UCSD-AML1 (cell line): ENCODE measurements around the gene LRIG1.

Experiments
- DNase-seq: peaks from one replicate; lab custom pipeline; 2025; ENCODE audit not compliant: unreplicated experiment; lab: John Stamatoyannopoulos, UW

Gene LRIG1

GRCh38 chr3:66504850-66505641, 4.2 kb upstream of the LRIG1 start:
- no peak for DNase-seq

DNA sequence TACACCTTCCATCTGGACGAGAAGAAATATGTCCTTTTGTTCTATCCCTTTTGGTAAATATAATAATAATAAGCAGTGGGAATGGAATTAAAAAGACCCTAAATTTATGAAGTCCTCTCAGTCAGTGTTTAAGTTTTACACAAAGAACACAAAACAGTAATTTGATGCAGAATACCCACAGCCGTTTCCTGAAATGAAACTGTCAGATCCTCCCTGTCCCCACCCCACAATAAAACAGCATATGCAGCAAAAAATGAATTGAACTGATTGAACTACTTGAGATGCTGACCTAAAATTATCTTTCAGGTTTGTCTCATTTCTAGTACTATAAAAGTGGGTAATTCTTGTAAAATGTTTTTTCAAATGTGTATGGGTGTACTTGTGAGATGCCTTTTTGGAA, 2.2 kb upstream of the LRIG1 start:
- DNase-seq: no peak

DNA sequence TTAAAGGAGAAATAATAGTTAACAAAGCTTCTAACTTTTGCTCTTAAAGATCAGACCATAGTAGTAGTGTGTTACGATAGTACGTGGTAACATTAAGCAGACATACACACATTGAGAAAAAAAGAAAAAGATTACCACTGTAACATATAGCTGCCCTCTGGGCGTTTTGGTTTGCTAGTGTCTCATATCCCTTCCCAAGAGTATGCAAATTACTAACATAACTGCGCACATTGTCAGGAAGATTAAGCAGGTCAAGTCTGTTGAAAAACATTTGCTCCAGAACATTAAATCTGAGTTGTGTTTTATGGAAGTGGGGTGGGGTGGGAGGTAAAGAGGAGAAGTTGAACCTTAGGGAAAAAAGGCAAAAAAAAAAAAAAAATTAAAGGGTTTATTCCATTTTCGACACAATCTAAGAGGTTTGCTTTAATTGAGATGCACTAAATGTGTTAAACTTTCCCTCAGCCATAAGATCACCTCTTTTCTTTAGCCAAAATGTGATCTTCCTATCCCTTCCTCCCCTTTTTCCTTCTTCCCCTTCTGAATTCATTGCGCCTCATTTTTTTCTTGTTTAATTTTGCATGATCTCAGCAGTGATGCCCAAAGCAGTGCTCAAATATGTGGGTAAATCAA, 1.5 kb upstream of the LRIG1 start:
- DNase-seq: no peak

DNA sequence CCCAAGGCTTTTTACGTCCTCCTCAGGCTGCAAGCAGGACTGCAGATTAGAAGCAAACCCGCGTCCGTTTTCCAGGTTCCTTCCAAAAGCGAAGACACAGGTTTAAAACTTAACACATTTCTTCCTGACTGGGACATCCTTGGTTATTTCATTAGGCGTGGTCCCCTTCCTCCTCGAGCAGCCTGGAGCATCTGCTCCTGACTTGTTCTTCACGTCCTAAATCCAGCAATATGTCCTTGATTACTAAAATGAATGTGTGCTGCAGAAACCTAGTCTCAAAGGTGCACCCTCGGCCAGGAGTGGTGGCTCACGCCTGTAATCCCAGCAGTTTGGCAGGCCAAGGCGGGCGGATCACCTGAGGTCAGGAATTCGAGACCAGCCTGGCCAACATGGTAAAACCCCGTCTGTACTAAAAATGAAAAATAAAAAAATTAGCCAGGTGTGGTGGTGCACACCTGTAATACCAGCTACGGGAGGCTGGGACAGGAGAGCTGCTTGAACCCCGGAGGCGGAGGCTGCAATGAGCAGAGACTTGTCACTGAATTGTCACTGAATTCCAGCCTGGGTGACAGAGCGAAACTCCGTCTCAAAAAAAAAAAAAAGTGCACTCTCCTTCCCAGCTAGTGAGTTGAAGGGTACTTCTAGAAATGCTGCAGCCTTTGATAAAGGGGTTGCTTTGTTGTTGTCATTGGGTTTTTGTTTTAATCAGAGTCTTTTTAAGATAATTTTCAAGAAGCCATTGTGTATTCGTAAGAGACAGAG, 842 bp upstream of the LRIG1 start:
- DNase-seq: no peak

DNA sequence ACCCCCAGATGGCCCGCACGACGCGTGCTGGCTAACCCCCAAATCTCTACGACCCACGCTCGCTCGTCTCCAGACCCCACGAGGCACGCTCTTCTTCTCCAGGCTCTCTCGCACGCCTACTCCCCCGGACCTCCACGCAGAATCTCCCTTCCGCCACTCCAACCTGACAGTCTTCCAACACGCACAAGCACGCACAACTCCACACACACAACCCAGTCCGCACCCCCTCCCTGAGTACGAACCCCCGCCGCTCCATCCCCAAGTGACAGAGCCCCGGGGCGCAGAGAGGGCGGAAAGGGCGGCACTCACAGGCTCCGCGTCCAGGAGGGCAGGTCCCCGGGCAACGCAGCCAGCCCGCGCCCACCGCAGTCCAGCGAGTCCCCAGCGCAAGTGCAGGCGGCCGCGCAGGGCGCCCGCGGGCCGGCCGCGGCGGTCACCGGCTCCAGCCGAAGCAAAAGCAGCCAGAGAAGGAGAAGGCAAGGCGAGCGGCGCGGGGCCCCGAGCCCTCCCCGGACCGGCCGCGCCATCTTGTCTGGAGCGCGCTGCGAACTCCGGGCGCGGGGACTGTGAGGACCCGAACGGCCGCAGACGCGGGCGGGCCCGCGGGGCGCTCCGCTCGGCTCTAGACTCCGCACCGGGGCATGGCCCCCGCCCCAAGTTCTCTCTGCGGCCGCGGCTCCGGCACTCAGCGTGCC, 794 bp downstream of the LRIG1 start:
- no peak for DNase-seq

- DNase-seq: no peak
Measured at GRCh38 chr3:66498687-66499621, 1.9 kb downstream of the LRIG1 start.

GRCh38 chr3:66497985-66498671, 2.7 kb downstream of the LRIG1 start:
- DNase-seq: no peak

DNA sequence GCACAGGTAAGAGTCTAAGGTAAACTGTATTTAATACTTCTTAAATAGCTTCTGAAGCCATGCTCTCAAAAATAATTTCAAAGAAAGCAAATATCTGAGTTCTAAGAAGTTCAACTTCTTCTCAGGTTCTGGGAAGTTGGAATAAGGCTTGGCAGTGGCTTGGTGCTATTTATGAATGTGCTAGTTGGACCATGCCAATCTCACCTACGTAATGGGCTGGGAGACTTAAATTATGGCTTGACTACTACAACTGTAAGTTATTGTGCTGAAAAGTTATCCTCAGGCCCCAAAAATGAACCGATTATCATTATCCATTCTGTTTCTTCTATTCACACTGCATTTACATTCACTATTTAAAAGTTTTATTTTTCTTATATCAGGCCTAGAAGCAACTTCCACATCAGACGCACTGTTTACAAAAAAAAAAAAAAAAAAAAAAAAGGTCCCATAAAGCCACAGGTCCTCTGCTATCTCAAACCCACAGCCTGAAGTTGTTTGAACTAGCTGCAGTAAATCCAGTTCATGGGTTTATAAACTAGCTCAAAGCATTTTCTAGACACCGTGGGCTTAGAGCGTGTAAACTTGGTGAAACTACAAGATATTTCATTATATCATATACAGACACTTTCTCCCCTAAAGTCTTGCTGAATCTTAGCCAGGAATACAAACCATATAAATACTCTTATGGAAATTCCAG, 3.4 kb downstream of the LRIG1 start:
- DNase-seq: no peak

DNA sequence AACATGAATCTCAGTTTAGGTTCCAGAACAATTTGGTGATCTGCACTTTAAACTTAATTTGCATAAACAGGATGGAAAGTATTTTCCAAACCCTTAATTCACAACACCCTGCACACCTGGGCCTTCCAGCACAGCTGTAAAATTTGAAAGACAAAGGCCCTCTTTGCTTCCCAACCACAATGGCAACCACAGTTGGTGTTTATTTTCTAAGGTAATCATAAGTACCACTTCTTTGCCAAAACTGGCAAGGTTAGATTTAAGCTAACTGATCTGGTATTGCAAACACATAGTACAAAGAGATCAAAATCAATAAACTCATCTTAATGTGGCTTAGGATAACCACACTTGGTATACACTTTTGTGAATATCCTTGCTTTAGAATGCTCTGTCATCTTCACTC, 4.1 kb downstream of the LRIG1 start:
- DNase-seq: no peak

DNA sequence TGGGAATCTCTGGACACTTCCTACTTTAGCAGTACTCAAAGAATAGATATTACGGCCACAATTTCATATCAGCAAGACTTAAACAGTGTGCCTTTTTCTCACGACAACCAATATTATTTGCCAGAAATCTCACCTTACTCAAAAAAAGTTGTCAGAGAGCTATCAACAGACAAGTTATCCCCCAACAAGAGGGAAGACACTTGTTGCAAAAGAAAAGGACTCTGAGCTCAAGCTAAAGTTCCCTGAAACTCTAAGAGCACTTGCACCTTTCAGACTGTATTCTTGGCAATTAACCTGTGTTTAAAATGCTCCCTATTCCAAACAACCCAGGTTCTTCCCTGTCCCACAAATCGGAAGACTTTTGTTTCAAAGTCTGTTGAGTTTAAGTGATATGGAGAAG, 4.5 kb downstream of the LRIG1 start:
- DNase-seq: no peak

GRCh38 chr3:66495668-66496045, 5.2 kb downstream of the LRIG1 start:
- no peak for DNase-seq

DNA sequence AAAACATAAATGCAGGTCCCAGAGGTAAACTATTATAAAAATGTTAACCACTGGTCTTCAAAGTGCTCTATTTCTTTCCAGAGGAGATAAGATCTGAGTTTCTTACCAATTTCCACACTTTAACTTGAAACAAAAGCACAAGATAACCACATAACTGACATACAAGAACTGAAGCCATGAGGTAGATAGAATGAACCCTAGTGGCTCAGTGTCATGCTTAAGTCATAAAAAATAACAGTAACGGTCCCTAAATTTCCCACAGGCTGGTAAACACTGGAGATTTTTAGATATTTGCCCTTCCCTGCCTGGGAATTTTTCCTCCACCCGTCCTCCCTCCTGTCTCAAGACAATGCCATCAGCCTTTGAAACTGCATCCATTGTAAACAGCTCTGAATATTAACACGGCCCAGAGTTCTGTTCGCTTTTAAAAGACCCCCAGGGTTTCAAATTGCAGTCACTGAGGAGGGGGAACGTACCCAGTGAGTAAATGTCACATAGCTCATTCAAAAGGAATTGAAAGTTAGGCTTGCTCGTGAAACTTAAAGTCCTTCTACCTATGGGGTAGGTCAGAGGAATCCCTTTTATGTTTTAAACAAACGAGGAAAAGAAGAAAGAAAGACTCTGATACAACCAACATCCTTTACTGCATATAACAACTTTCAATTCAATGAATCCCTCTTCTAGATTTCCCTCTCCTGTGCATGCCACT, 5.7 kb downstream of the LRIG1 start:
- no peak for DNase-seq

- DNase-seq: no peak
Measured at GRCh38 chr3:66493458-66494099, 7.2 kb downstream of the LRIG1 start.

- DNase-seq: no peak
Measured at GRCh38 chr3:66492672-66493071, 8.2 kb downstream of the LRIG1 start.

GRCh38 chr3:66492071-66492470, 8.8 kb downstream of the LRIG1 start:
- no peak for DNase-seq

- DNase-seq: no peak
Measured at GRCh38 chr3:66490984-66491383, 9.8 kb downstream of the LRIG1 start.

- no peak for DNase-seq
Measured at GRCh38 chr3:66490214-66490613, 10.6 kb downstream of the LRIG1 start.

- no peak for DNase-seq
Measured at GRCh38 chr3:66489581-66489980, 11.2 kb downstream of the LRIG1 start.
